Measurements from ENCODE around the gene AMPD1. TPM values are rescaled to one million over a fixed set of nuclear protein-coding genes. Genes with fewer than 3 reads are reported as not detected.

AMPD1 gene
- total RNA-seq, 1 donor from 2014 or later, result not detected

- intact Hi-C loops (cut with DNase I), result no loop called here
- no peak for ATAC-seq
- no peak for DNase-seq (ENCODE audit: low spot score)
Observed at GRCh38 chr1:114702737-114703136, 7.4 kb upstream of the AMPD1 start.

- ATAC-seq, result no peak
- no peak for DNase-seq (ENCODE audit: low spot score)
- intact Hi-C loops (cut with DNase I), result no loop called here
Observed at GRCh38 chr1:114701931-114702330, 6.6 kb upstream of the AMPD1 start.

- intact Hi-C loops (cut with DNase I), result no loop called here
- DNase-seq (ENCODE audit: low spot score), result no peak
- no peak for ATAC-seq
Observed at GRCh38 chr1:114700036-114700600, 4.8 kb upstream of the AMPD1 start.

GRCh38 chr1:114696810-114697209, 1.5 kb upstream of the AMPD1 start:
- ATAC-seq, result no peak
- no peak for DNase-seq (ENCODE audit: low spot score)
- intact Hi-C loops (cut with DNase I), result no loop called here

- ATAC-seq, result no peak
- intact Hi-C loops (cut with DNase I), result no loop called here
- no peak for DNase-seq (ENCODE audit: low spot score)
Observed at GRCh38 chr1:114694540-114695310, 621 bp downstream of the AMPD1 start.

- no peak for ATAC-seq
- no peak for DNase-seq (ENCODE audit: low spot score)
- intact Hi-C loops (cut with DNase I), result no loop called here
Observed at GRCh38 chr1:114692947-114693346, 2.4 kb downstream of the AMPD1 start.

GRCh38 chr1:114691061-114691460, 4.3 kb downstream of the AMPD1 start:
- intact Hi-C loops (cut with DNase I), result no loop called here
- DNase-seq (ENCODE audit: low spot score), result no peak
- no peak for ATAC-seq

GRCh38 chr1:114690148-114690547, 5.2 kb downstream of the AMPD1 start:
- intact Hi-C loops (cut with DNase I), result no loop called here
- no peak for ATAC-seq
- no peak for DNase-seq (ENCODE audit: low spot score)

GRCh38 chr1:114688526-114688925, 6.8 kb downstream of the AMPD1 start:
- intact Hi-C loops (cut with DNase I), result no loop called here
- no peak for ATAC-seq
- no peak for DNase-seq (ENCODE audit: low spot score)

- no peak for ATAC-seq
- no peak for DNase-seq (ENCODE audit: low spot score)
- intact Hi-C loops (cut with DNase I), result no loop called here
Observed at GRCh38 chr1:114685851-114686250, 9.5 kb downstream of the AMPD1 start.

- DNase-seq (ENCODE audit: low spot score) (no peak), ATAC-seq (no peak)
- intact Hi-C loops (cut with DNase I), result no loop called here
Observed at GRCh38 chr1:114677691-114678090, 17.7 kb downstream of the AMPD1 start.

GRCh38 chr1:114676115-114676514, 19.2 kb downstream of the AMPD1 start:
- no peak for DNase-seq (ENCODE audit: low spot score)
- intact Hi-C loops (cut with DNase I), result no loop called here
- no peak for ATAC-seq

GRCh38 chr1:114671939-114672275, 23.4 kb downstream of the AMPD1 start:
- ATAC-seq (no peak), DNase-seq (ENCODE audit: low spot score) (no peak)
- intact Hi-C loops (cut with DNase I), result no loop called here

GRCh38 chr1:114671011-114671938, 24.1 kb downstream of the AMPD1 start:
- DNase-seq (ENCODE audit: low spot score), result no peak
- intact Hi-C loops (cut with DNase I), result no loop called here
- ATAC-seq, result no peak

GRCh38 chr1:114670083-114671010, 25.0 kb downstream of the AMPD1 start:
- peak; percentile 96 for DNase-seq (ENCODE audit: low spot score)
- intact Hi-C loops (cut with DNase I), result no loop called here
- peak; percentile 100 for ATAC-seq

GRCh38 chr1:114669562-114670082, 25.7 kb downstream of the AMPD1 start, which contains the start of gene DENND2C:
TSS of gene DENND2C (minus strand) at chr1:114670049. CDS start at chr1:114625984, 44,065 bp downstream.
- DNase-seq (ENCODE audit: low spot score) (no peak), ATAC-seq (peak; percentile 78)
- intact Hi-C loops (cut with DNase I), result no loop called here

GRCh38 chr1:114668784-114669561, 26.4 kb downstream of the AMPD1 start:
- intact Hi-C loops (cut with DNase I), result no loop called here
- DNase-seq (ENCODE audit: low spot score) (no peak), ATAC-seq (peak; percentile 21)

- intact Hi-C loops (cut with DNase I), result no loop called here
- ATAC-seq, result no peak
- no peak for DNase-seq (ENCODE audit: low spot score)
Observed at GRCh38 chr1:114668373-114668772, 27.0 kb downstream of the AMPD1 start.

All from sciatic nerve (tissue), 2 donors.